ENCODE measurements around the gene GTSF1L. TPM values are rescaled to one million over a fixed set of nuclear protein-coding genes. Genes with fewer than 3 reads are reported as not detected.

GTSF1L gene
- total RNA-seq, 1 experiment from 2014 or later, result not detected

- 0 out of 5 replicates have a peak, but pooled peaks cover 0 to under 1% of the 10 kb centered on the region in 2 experiments for H3K9me3 Mint-ChIP-seq
- Histone ChIP-seq H3K9me3 (ENCODE audit: control insufficient read depth, low read depth, low read length) (no peaks in the 10 kb centered on the region), H3K4me2 (ENCODE audit: insufficient read depth, insufficient read length, low read length) (no peak overlapping the region), H3K18ac (ENCODE audit: insufficient read length, low read depth, low read length) (no peak overlapping the region), H3K4ac (ENCODE audit: low read depth, low read length) (no peak overlapping the region), H3K4me1 (ENCODE audit: insufficient read depth, low read length) (no peaks in the 10 kb centered on the region; the same call in 1 of the 2 replicates), H2AK5ac (ENCODE audit: insufficient read length, low read length) (no peak overlapping the region), H4K5ac (ENCODE audit: insufficient read length, low read depth, low read length) (no peak overlapping the region), H4K8ac (replicated peaks; ENCODE audit: insufficient read length, low read depth, low read length) (no peak overlapping the region), H2BK15ac (ENCODE audit: low read depth, low read length) (no peak overlapping the region), H2AFZ (ENCODE audit: low read length) (no peak overlapping the region), H3K14ac (ENCODE audit: insufficient read depth, low read length) (no peak overlapping the region), H3K56ac (ENCODE audit: insufficient read length, low read depth, low read length) (no peak overlapping the region), H2BK20ac (ENCODE audit: low read depth, low read length, poor library complexity, severe bottlenecking) (no peak overlapping the region), H3K23me2 (ENCODE audit: insufficient read length, low read depth, low read length, poor library complexity, severe bottlenecking) (no peaks in the 10 kb centered on the region), H3K23ac (ENCODE audit: insufficient read length, low read depth, low read length) (no peak overlapping the region), H2BK120ac (ENCODE audit: low read depth, low read length, poor library complexity, severe bottlenecking) (no peak overlapping the region), H3K79me2 (ENCODE audit: insufficient read depth, low read length) (no peaks in the 10 kb centered on the region; the same call in 1 of the 2 replicates), H3K9ac (ENCODE audit: extremely low read depth, insufficient read length, low read length) (no peak overlapping the region), H2BK12ac (ENCODE audit: insufficient read length, low read depth, low read length) (no peak overlapping the region), H2BK5ac (ENCODE audit: insufficient read length, low read length) (no peak overlapping the region), H3T11ph (ENCODE audit: low read length) (no peak overlapping the region), H4K91ac (ENCODE audit: insufficient read length, low read depth, low read length) (no peak overlapping the region), H3K27me3 (ENCODE audit: insufficient read depth, low read length) (no peaks in the 10 kb centered on the region), H3K79me1 (ENCODE audit: insufficient read depth, low read depth, low read length, poor library complexity, severe bottlenecking) (no peaks in the 10 kb centered on the region), H4K20me1 (ENCODE audit: control insufficient read depth, insufficient read depth, insufficient read length) (no peaks in the 10 kb centered on the region), H3K27ac (ENCODE audit: insufficient read length, low read depth, low read length) (no peak overlapping the region)
- no peak for TF ChIP-seq CTCF (conservative IDR thresholded peaks at IDR 0.05)
- peaks cover 6 to 12% of the 10 kb centered on the region in 2 experiments for H3K4me1 Mint-ChIP-seq
- peaks cover 2% of the 10 kb centered on the region; the same call in 1 of the 2 replicates for H3K27me3 Mint-ChIP-seq (ENCODE audit: low read depth)
- no peak overlapping the region; a peak in 1 of 7 replicates for H3K27ac Mint-ChIP-seq
- H3K36me3 Mint-ChIP-seq (ENCODE audit: insufficient read depth in 1 of 3, low read depth in 3 of 3), result no peaks in the 10 kb centered on the region
- WGBS (ENCODE audit: extremely low coverage, insufficient read length, low lambda C conversion rate), result no CpG with 5 or more reads among the region's 9 CpGs
- DNase-seq, result no peak
- no peak overlapping the region for H3K4me3 Mint-ChIP-seq
Observed at GRCh38 chr20:43766917-43767316, 40.1 kb upstream of the GTSF1L start.
